Ascending aorta (tissue), 2 donors: Measurements from ENCODE around the gene C3orf49. TPM values are rescaled to one million over a fixed set of nuclear protein-coding genes. Genes with fewer than 3 reads are reported as not detected.

ENCODE experiments used
- DNase-seq, 2 donors: peaks; one replicate each; pipeline ENCODE4 v3.0.0-alpha.2; 2019; ENCODE audit warnings: low spot score in 2 of 2
- H3K27ac ChIP-seq, 2 donors: fragments of 200-600 bp; sonication (generic); one replicate each; pipeline ENCODE4 v1.5.1; 2016 to 2017; ENCODE audit warnings: mild to moderate bottlenecking in 1 of 2
- H3K27me3 ChIP-seq: fragments of 200-600 bp; sonication (generic); one replicate; pipeline ENCODE4 v1.5.1; 2017
- H3K36me3 ChIP-seq, 2 donors: fragments of 200-600 bp; sonication (generic); one replicate each; pipeline ENCODE4 v1.5.1; 2016
- H3K4me1 ChIP-seq, 2 donors: fragments of 200-600 bp; sonication (generic); one replicate each; pipeline ENCODE4 v1.5.1; 2016 to 2017; ENCODE audit warnings: mild to moderate bottlenecking in 1 of 2
- H3K4me3 ChIP-seq, 2 donors: fragments of 200-600 bp; sonication (generic); one replicate each; pipeline ENCODE4 v1.5.1; 2016 to 2017; ENCODE audit warnings: mild to moderate bottlenecking in 1 of 2
- H3K9me3 ChIP-seq, 2 donors: fragments of 200-600 bp; sonication (generic); one replicate each; pipeline ENCODE4 v1.5.1; 2016
- intact Hi-C: fragments of 100-400 bp; cut with DNase I; formaldehyde crosslinking; loops from one replicate; pipeline ENCODE4 v1.15.1; 2023
- total RNA-seq: library from RNA; depleted of rRNA; stranded (reverse); fragments of >200 nt; gene quantifications from one replicate; pipeline ENCODE4 v1.1.0, GENCODE V29; 2016
- TF ChIP-seq, protein P1 (sequence below), 3 experiments: fragments of 200-600 bp in 2 of 3; fragments of 450-650 bp in 1 of 3; sonication (generic) in 2 of 3; IDR thresholded peaks; one replicate each; pipeline ENCODE4 v1.5.1; 2016 to 2019; ENCODE audit warnings: antibody characterized with exemption in 3 of 3, mild to moderate bottlenecking in 1 of 3, moderate library complexity in 1 of 3

Gene C3orf49
- total RNA-seq, 1 donor from 2014 or later = not detected

GRCh38 chr3:63814237-63814636 lies 4.9 kb upstream of the C3orf49 start:
- H3K4me3 ChIP-seq = no peak overlapping the region
- H3K36me3 ChIP-seq = no peaks in the 10 kb centered on the region
- H3K9me3 ChIP-seq = no peaks in the 10 kb centered on the region
- no peaks in the 10 kb centered on the region for H3K4me1 ChIP-seq
- DNase-seq = no peak
- no peak overlapping the region for H3K27ac ChIP-seq
- intact Hi-C loops = loop anchor here (10.0 kb wide), 1 partner anchor 1189 kb away; no protein-coding TSS in a partner anchor
- TF ChIP-seq, protein P1, sequence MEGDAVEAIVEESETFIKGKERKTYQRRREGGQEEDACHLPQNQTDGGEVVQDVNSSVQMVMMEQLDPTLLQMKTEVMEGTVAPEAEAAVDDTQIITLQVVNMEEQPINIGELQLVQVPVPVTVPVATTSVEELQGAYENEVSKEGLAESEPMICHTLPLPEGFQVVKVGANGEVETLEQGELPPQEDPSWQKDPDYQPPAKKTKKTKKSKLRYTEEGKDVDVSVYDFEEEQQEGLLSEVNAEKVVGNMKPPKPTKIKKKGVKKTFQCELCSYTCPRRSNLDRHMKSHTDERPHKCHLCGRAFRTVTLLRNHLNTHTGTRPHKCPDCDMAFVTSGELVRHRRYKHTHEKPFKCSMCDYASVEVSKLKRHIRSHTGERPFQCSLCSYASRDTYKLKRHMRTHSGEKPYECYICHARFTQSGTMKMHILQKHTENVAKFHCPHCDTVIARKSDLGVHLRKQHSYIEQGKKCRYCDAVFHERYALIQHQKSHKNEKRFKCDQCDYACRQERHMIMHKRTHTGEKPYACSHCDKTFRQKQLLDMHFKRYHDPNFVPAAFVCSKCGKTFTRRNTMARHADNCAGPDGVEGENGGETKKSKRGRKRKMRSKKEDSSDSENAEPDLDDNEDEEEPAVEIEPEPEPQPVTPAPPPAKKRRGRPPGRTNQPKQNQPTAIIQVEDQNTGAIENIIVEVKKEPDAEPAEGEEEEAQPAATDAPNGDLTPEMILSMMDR (IDR thresholded peaks at IDR 0.05) = no peak
- no peaks in the 10 kb centered on the region for H3K27me3 ChIP-seq

DNA sequence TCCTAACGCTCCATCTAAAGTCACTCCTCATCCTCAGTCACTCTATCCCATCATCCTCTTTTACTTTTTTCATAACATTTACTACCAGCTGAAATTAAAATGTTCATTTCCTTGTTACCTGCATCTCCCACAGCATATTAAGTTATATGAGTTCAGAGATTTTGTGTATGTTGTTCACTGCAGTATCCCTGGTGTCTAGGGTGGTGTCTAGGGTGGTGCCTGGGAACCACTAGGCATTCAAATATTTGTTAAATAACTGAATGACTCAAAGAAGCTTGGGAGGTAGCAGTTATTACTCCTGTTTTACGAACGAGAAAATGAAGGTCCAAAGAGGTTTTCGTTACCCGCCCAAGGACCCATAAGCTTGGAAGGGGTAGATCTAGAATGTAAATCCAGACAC lies 1.9 kb upstream of the C3orf49 start:
- no peaks in the 10 kb centered on the region for H3K36me3 ChIP-seq
- H3K27me3 ChIP-seq = no peaks in the 10 kb centered on the region
- TF ChIP-seq, protein P1 (IDR thresholded peaks at IDR 0.05) = no peak
- H3K4me1 ChIP-seq = no peaks in the 10 kb centered on the region
- DNase-seq = no peak
- H3K9me3 ChIP-seq = no peaks in the 10 kb centered on the region
- intact Hi-C loops = loop anchor here (10.0 kb wide), 1 partner anchor 1192 kb away; no protein-coding TSS in a partner anchor
- no peak overlapping the region for H3K27ac ChIP-seq
- no peak overlapping the region for H3K4me3 ChIP-seq

GRCh38 chr3:63818282-63819150 lies 583 bp upstream of the C3orf49 start:
- no peaks in the 10 kb centered on the region for H3K9me3 ChIP-seq
- no peaks in the 10 kb centered on the region for H3K4me1 ChIP-seq
- no peak overlapping the region for H3K27ac ChIP-seq
- TF ChIP-seq, protein P1 (IDR thresholded peaks at IDR 0.05) = peak; percentile 62 to 83 (median 79)
- H3K27me3 ChIP-seq = no peaks in the 10 kb centered on the region
- no peak overlapping the region for H3K4me3 ChIP-seq
- H3K36me3 ChIP-seq = no peaks in the 10 kb centered on the region
- DNase-seq = peak in 1 of 2 donors; percentile 70
- intact Hi-C loops = loop anchor here (1.0 to 10.0 kb wide), 2 partner anchors 468 to 1194 kb away; no protein-coding TSS in a partner anchor

GRCh38 chr3:63824309-63824708 lies 5.2 kb downstream of the C3orf49 start:
- intact Hi-C loops = no loop called here
- Histone ChIP-seq H3K4me3 (no peak overlapping the region), H3K27me3 (no peaks in the 10 kb centered on the region), H3K27ac (no peak overlapping the region), H3K4me1 (no peaks in the 10 kb centered on the region), H3K9me3 (no peaks in the 10 kb centered on the region), H3K36me3 (peaks cover 5 to 6% of the 10 kb centered on the region in 2 donors)
- no peak for DNase-seq
- TF ChIP-seq, protein P1 (IDR thresholded peaks at IDR 0.05) = no peak

DNA sequence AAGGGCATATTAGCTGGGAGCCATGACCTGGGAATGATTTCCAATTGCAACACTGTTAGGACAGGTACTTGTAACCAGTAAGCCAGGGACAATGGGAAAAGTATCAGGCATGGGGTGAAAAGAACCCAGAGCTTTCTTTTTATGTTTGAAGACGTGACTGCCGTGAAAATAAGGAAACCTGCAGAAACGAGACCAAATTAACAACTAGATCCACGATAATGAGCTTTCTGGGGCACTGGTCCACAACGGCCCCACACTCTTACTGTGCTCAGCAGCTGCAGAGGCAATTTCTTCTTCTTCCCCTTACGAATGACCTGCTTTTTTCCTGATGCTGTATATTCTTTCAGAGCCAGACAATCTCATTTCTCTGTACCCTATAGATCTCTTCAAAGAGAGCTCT lies 11.4 kb downstream of the C3orf49 start:
- TF ChIP-seq, protein P1 (IDR thresholded peaks at IDR 0.05) = no peak
- Histone ChIP-seq H3K36me3 (peaks cover 22 to 42% of the 10 kb centered on the region in 2 donors), H3K27me3 (no peaks in the 10 kb centered on the region), H3K4me3 (no peak overlapping the region), H3K9me3 (no peaks in the 10 kb centered on the region), H3K4me1 (no peaks in the 10 kb centered on the region), H3K27ac (no peak overlapping the region)
- DNase-seq = no peak
- intact Hi-C loops = no loop called here
